CD4-positive, alpha-beta T cell treated with Interleukin-15 for 1 hour (primary cell): ENCODE data around the gene STAT5A.
A peak's percentile ranks its signal among the peaks of the same experiment; 100 is the strongest.

ENCODE experiments used
- DNase-seq: peaks from one replicate; pipeline ENCODE4 v3.0.0-alpha.2; 2020

STAT5A gene

DNA sequence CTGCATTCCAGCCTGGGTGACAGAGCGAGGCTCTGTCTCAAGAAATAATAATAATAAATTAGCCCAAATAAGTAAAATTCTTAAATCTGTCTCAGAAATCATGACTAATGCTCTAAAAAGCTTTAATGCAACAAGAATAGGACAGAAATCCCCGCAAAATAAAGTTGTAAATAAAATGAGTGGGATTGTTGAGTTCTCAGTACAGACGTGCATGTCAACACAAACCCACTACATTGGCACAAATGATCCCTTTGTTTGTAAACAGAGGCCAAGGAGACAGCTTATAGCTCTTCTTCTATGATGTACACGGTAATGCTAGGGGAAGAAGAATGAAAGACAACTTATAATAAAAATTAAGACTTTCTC lies 18.1 kb upstream of the STAT5A start:
- no peak for DNase-seq

DNA sequence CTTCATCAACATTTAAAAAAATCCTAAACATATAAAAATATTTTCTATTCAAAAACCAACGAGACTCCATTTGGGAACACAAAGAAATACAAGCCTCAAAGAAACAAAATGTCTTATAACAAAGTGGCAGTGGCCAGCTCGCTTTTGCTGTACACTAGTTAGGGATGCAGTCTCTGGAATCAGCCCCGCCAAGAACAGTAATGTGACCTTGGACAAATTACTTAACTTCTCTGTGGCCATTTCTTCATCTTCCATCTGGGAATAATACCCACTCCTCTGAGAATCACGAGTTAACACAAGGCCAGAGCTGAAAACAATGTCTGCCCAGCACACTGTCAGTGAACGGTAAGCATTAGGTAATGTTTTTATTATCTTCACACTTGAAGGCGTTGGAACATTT lies 17.7 kb upstream of the STAT5A start:
- no peak for DNase-seq

DNA sequence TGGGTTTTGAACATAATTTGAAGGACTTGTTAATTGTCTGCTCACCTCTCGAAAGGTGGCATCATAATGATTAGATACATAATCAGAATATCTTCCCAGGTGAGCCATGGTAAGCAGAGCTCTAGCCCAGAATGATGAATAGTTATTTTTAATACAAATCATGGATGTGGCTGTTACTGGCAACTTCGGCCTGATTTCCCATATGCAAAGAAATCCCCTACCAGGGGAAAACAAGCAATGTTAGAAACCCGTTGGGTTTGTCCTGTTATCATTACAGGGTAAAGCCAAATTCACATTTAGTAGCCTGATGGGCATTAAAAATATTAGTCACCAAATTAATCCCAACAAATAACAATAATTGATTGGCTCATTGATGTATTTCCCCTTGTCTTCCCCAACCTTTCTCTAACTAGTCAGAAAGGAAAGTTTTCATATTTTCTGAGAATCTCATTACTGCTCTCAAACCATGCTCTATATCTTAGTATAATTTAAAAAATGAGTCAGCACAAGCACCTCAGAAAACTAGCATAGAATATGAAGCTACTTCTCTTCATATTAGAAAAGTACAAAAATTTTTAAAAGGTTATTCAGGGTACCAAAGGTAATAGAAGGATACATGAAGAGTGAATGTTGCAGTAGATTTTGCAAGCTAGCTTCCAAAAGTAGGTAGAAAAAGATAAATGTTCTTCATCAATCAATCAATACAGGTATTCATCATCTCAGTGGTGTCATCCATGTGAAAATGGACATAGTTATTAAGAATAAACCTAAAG lies 17.1 kb upstream of the STAT5A start:
- no peak for DNase-seq

DNA sequence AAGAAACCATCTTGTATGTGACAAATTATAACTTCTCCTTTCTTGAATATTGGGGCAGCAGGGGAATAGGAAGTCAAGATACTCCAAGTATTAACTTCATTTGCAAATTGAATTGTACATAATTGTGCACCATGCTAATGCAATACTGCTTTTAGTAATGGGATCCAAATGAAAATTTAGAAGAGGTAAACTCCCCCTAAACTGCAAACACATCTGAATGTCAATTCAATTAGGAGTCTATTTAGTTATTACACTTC lies 16.6 kb upstream of the STAT5A start:
- no peak for DNase-seq

DNA sequence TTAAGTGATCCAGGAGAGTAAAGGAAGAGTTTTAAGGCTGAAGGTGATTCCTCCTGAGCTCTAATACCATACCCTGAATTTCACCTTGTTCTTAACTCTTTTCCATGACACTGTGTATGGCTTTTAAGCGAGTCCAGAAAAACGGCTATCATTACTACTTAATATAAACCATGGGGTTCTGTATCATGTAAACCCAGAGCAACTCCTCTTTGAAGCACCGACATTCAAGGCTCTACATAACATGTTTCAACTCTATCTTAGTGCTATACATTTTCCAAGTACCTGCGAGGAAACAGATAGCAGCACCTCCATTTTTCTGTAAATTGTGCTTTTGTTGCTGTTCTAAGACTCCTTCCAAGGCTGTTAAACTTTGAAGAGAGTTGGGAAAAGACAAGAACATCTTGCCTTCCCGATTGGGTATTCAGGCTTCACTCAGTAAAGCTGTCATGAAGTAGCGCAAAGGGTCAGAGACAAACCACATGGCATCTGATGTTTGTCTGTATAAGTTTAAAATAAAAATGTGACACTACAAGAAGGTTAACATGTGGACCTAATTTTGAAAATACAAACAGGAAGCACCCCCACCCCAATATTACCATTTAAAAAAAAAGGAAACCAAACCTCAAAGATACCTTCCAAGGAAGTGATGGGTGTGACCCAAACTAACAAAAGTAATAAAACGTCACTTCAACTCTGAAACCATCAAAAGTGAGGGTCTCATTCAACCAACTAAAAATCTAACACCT lies 16.0 kb upstream of the STAT5A start:
- no peak for DNase-seq

DNA sequence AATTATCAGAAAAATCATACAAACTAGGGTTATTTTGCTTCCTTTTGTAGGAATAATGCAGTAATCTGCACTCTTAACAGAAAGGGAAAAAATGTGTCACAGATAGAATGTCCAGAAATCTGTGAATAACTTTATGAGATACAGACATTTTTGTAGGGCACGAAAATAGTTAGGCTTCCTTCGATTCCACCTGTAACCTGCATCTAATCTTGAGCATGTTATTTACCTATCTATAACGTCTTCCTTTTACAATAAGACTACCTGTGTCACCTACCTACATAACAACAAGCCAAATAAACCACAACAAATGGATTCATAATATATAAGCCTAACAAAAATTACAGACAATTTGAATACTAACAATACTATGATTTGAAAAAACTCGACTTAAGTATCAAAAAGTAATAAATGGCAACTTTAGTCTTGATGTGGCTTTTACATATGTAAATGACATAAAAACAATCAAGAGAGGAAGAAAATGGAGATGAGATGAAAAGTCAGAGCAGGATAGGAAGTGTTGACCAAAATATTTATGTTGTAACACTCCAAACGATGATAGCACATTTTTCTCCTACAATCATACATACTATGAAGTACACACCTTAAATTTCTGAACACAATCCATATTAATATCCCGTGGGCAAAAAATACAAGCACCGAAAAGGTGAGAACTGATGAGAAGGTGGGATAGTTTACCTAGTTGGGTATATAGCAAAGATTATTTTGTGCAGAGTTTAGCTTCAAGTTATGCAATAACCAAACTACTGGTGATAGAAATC lies 14.6 kb upstream of the STAT5A start:
- DNase-seq, result no peak

DNA sequence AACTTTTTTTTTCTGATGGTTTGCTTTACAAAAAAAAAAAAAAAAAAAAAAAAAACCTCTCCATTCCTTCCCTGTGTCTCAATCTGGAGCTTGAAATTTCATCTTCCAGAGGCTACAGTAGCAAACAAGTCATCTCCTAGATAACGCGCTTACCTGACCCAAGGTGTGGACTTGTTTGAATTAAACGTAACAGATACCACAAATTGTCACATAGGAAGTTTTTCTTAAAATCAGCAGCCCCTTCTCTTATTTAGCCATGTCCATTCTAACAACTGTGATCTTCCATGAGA lies 14.1 kb upstream of the STAT5A start:
- DNase-seq, result no peak

DNA sequence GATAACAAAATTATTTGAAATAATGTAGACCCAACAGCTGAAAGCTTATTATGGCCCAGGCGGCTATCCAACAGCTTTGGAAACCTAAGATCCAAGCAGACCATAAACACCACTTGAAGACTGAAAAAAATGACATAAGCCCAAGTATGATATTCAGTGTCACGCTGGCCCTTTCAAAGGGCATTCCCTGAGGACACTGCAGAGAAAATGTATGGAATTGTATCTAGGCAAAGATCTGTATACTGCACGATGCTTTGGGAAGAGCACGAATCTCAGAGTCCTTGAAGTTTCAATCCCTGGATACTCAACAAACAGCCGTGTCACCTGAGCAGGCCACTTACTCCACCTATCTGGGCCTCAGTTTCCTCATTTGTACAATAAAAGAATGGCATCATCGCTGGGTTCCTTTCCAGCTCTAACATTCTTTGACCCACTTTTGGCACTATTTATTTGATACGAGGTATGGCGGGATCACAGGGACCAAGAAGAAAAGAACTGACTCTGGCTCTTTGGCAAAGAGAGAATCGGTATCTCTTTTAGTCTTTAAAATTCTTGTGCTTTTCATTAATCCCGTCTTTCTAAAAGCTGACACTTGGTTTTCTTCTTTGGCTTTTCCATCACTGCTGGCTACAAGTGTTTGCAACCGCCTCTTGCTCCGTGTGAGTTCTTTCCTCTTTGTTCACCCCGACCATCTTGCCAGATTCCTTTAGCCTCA lies 13.3 kb upstream of the STAT5A start:
- no peak for DNase-seq

DNA sequence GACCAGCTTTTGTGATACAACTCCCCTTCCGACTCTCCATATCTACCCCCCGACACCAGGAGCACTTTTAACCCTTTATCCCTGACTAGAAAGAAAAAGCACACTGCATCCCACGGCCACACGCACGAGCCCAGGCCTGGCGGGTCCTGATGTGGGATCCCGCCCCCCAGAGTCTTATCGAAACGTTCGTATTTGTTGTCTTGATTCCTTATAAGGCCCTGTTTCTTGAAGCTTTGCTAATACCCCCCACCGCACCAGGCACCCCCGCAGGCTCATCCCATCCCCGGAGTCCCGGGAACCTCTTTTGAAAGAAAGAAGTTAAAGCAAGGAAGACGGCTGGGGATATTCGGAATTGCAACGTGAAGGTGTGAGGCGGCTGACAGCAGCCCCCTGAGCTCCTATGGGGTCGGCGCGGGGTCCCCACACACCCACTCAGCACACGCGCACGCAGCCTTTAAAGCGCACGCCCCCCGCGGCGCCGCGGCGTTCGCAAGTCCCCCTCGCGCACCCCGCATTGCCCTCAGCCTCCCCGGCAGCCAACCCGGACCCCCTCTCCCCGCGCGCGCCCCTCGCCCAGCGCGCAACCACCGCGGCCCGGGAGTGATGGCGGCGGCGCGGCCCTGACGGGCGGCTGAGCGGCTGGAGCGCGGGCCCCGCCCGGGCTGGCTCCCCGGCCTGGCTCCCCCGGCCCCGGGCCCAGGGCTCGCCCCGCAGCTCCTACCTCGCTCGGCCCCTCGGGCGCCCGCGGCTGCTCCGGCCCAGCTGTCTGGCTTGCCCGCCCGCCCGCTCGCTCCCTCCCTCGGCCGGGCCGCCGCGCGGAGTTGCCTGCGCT lies 12.6 kb upstream of the STAT5A start:
- peak; percentile 33 for DNase-seq

DNA sequence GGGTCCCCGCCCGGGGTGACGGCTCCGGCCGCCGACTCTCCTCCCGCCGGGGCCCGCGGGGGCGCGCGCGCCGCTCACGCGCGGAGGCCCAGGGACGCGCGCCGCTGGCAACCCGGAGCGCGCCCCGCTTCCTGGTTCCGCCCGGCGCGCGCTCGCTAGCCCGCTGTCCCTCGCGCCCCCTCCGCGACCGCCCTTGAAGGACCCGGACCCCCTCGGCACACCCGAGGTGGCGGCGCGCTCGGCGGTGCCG lies 12.0 kb upstream of the STAT5A start, which contains the start of gene STAT5B:
Gene STAT5B, minus strand, starts transcription at position 33 of the 250 bp plus-strand sequence. CDS start 44,264 bp downstream, outside the sequence.
- DNase-seq, result peak; percentile 70

DNA sequence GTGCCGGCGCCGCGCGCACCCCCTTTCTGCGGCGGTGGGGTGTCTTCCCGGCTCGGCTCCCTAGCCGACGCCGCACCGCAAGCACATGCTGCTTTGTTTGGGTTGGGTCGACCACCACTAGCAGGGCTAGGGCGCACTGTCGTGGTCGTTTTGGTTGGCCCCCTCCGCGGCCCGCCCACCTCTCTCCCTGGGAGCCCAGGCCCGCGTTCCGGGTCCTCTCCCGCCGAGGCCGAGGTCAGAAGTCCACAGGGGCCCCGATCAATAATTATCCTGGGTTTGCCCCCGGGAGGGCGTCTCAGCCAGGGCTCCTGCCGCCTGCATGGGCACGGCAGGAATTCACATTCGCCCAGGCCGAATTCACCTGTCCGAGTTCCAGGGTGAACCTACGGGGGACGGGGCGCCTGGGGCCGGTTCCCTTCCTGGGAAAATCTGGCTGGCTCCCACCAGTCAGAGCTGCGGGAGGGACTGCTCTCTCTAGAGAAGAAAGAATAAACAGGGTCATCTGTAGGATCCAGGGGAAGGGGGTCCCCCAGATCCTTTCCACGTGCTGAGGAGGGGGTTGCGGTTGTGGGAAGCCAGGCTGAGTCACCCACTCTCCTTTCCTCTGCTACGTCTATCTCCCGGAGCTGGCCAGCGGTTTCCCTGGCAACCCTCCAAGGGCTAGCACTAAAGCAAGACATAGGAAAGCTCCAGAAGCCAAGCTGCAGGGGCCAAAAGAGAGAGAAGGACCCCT lies 11.5 kb upstream of the STAT5A start:
- peak; percentile 63 for DNase-seq

DNA sequence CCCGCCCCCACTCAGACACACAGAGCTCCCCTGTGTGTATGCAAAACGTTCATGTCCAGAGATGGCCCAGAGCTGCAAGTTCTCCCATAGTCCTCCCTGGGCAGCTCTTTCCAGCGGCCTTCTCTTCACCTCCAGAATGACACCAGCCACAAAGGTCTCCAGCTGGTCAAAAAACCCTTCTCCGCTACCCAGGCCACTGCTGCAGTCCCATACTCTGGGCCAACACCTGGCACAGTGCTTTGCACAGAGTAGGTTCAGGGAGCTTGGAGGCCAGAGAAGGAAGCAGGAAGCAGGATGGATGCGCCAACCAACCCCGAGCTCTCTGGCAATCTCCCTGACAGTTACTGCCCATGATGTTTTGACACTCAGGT lies 11.0 kb upstream of the STAT5A start:
- no peak for DNase-seq

DNA sequence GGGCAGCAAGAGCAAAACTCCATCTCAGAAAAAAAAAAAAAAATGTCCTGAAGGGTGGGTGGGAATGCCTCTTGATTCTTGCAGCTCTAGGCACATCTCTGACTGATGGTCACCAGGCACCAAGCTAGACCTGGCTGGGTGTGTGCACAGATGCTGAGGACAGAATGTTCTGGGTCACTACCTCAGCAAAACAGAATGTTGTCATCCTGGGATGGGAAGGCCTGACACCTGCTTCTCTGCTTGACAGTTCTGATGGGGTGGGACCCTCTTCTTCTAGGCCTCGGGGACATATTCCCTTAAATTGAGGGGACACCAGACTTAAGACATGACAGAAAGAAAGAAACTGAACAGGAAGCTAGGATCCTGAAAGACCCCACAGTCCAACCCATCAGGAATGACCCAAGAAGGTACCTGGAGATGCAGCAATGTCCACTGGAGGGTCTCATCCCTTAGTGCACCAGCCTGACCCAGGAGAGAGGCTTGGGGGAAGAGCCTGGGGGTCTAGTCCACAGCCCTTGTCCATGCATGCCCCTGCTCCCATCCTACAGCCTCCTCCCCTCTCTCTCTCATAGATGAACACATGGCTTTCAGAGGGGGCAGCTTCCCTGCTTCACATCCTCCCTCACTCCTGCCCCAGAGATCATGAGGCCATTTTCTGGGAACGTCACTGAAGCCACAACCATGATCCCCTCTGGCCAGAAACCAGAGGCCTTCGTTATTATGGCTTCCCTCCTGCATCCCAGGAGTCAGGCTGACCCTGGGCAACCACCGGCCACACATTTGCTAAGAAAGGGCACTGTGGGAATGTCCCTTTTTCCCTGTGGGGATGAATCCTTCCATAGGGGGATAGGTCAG lies 8.3 kb upstream of the STAT5A start:
- no peak for DNase-seq

DNA sequence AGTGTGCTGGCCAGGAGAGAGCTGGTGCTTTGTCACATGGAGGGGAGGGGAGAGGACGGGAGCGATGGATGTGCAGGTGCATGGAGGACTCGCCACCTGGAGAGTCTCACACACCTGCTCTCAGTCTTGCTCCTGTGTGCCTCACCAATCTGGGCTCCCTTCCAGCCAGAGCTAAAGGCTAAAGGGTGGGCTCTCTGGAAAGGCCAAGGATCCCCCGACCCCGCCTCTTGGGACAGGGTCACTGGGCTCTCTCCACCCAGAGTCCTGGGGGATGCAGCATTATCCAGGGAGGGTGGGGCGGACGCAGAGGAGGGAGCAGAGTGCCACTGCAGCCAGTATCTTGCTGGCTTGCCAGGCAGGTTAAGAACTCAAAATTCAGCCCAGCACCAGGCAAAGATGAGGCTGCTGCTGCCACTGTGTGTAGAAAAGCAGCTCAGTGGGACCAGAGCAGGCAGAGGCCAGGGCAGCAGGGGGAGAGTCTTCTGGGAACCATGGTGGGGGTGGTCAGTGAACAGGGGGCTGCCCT lies 6.7 kb upstream of the STAT5A start:
- DNase-seq, result no peak

DNA sequence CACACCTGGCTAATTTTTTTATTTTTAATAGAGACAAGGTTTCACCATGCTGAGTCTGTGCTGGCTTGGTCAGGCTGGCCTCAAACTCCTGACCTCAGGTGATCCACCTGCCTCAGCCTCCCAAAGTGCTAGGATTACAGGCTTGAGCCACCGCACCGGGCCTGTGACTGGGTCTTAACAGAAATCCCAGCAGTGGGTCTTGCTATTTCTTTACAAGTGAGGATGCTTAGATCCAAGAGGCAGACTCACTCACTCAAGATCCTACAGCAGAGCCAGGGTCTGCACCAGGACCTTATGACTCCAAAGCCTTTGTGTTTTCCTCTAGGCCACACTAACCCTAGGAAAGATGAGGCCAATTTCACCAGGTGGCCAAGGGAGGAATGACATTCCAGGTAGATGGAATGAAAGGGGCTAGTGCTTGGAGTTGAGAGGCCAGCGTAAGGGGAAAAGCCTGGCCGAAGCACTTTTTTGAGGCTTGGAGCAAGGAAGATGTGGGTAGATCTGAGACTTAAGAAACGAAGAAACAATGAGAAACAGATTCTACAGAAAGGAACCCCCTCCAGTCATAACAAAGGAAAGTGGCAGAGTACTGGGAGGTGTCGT lies 5.7 kb upstream of the STAT5A start:
- no peak for DNase-seq

DNA sequence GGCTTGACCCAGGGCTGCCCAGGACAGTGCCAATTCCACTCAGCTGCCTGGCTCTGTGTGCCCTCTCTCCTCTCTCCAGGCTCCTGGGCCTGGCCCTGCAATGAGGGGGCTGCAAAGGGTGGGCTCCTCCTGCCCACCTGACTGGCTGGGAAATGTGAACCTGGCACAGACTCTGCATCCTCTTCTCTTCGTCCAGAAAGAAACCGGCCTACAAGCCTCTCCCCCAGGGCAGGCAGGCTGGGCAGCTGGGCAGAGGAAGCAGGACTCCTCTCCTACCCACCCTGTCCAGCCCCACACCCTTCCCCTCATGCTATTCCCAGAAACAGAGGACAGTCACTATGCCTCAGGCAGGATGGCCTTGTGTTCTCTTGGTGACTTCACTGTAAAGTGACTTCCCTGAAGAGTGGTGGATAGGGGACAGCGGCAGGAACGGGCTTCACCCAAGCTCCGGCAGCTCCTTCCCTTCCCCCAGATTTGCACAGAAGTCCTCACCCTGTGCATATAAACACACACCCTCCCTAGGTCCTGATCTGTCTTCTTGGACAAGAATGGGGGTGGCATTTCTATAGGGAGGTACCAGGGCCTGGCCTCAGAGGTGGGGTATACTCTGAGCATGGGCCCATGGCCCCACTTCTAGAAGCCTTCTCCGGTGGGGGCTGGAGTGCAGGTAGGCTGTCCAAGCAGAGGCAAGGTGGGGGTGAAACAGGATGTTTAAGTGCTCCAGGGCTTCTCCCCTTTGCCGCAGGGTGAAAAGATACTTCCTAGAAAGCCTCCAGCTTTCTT lies 4.9 kb upstream of the STAT5A start:
- DNase-seq, result no peak

DNA sequence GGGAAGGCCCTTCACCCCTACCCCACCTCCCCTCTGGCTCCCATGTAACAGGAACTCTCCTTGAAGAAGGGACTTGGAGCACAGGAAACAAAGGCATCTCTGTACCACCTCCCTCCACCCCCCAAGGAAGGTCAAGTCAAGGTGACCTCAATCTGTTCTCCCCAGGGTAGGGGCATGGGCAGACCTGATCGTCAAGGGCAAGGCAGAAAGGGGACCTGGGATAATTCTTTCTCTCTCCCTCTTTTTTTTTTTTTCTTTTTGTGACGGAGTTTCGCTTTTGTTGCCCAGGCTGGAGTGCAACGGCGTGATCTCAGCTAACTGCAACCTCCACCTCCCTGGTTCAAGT lies 4.3 kb upstream of the STAT5A start:
- no peak for DNase-seq

DNA sequence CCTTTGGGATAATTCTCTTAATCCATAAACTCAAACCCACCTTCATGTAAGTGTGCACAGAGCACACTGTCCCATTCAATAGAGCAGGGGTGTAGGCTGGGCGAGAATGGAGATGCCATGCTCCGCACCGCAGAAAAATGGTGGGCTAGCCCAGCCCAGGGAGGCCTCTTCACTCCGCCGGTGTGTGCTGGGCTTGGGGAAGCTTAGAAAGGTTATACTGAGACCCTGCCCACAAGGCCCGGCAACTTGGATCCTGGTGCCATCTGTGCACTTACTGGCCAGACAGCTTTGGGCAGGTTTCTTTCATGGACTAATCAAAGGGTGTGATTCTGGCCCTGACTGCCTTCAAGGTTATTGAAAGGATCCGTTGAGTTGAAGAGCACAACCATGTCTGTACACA lies 3.7 kb upstream of the STAT5A start:
- no peak for DNase-seq

DNA sequence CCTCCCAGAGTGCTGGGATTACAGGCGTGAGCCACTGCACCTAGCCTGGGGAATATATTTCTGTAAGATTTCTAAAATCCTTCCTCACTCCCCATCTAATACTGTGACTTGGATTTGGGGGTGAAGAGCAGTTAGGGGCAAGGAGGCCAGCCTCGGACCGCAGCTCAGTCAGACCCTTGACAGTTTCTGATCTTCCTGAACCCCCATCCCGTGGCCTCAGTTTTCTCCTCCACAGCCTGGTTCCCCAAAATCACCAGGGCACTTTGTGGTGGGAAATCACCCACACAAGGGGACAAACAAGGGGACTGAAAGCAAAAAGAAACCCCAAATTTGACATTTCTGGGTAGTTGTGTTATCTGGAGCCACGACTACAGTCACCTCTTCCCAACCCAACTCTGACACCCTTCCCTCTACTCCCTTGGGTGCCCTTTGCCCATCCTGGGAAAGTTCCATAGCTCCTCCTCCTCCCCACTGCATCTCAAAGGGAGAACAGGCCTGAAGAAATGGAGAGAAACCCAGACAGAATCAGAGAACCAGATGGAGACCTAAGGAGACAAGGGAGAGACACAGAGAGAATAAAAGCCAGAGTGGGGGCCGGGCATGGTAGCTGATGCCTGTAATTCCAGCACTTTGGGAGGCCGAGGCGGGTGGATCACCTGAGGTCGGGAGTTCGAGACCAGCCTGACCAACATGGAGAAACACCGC lies 2.8 kb upstream of the STAT5A start:
- DNase-seq, result no peak
